Measurements from ENCODE around the gene DNAH11. TPM values are rescaled to one million over a fixed set of nuclear protein-coding genes. Genes with fewer than 3 reads are reported as not detected.
"Not testable (repeated sequence)": the region's sequence is repeated elsewhere in the genome, so short reads cannot be mapped to it uniquely, and the experiment has no call there.

Gene DNAH11
- total RNA-seq, 1 donor from 2014 or later, result 0.26 TPM

DNA sequence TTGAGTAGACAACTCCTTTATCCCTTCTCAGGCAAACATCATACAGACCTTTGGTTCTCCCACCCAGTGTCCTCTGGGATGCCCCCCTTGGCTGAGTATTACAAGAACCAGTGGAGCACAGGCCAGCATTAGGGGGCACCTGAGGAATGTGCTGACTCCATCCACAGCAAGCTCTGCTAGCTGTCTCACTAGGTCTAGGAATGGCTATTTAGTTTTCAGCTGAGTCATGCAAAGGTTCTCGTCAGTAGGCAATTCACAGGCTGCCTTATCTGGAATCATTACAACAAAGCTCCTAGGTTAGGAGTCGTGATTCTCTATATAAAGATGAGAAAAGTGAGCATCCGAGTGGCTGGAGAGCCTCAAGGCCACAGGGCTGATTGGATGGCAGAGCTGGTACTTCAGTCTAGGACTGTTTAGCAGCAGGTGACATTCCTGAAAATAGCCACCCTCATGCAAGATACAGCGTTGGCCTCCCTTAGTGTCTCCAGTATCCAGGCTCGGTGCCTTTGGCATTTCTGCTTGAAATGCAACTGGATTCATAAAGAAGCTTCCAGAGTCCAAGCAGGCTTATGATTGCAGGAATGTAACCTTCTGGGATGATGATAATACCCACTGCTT, 327.1 kb downstream of the DNAH11 start:
- DNase-seq (ENCODE audit: low spot score), result no peak

DNA sequence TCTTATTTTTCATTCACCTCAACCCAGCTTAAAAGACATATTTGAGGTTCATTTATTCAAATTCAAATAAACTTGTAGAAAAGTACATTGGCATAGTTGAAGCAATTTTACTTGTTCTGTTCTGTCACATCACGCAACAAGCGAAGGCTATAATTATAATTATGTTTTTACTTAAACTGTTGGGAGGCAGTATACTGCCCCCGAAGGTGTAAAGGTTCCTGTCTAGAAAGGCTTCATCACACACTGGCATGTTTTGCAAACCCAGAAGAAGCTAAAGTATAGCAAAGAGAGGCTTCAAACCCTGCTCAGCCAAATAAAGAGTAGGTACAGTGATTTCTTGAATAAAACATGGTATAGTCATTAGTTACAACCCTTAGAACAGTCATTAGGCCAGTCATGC, 340.2 kb downstream of the DNAH11 start:
- DNase-seq (ENCODE audit: low spot score), result no peak

DNA sequence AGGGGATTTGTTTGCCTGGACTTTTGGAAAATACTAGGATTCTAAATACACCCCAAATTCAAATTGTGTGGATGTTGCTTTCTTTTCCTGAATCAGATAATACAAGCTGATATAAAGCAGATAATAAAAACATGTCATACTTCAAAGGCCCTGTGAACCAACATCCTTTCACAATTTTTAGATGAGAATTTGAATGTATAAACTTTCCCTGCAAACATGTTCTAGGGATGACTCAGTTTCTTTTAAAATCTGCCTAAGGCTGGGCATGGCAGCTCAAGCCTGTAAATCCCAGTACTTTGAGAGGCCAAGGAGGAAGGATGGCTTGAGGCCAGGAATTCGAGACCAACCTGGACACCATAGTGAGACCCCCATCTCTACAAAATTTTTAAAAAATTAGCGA, 340.7 kb downstream of the DNAH11 start:
- DNase-seq (ENCODE audit: low spot score), result not testable (repeated sequence)

GRCh38 chr7:21884496-21884895, 341.7 kb downstream of the DNAH11 start:
- no peak for DNase-seq (ENCODE audit: low spot score)

DNA sequence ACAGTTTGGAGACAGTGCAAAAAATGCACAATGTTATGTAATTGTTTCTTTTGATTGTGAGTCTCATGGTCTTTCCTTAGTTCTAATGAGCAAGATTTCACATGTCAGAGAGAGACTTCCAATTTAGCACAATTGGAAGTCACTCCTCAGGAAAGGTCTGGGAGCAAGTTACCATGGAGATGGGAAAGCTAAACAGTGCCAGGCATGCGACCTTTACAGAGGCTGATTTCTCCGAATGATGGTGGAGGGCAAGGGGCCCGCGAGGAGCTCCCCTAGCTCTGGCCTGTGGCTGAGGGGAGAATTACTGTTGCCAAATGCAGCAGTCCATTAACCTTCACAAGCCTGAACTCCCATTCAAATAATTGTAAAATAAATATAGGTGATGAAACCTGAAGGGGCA, 343.6 kb downstream of the DNAH11 start:
- DNase-seq (ENCODE audit: low spot score), result no peak

DNA sequence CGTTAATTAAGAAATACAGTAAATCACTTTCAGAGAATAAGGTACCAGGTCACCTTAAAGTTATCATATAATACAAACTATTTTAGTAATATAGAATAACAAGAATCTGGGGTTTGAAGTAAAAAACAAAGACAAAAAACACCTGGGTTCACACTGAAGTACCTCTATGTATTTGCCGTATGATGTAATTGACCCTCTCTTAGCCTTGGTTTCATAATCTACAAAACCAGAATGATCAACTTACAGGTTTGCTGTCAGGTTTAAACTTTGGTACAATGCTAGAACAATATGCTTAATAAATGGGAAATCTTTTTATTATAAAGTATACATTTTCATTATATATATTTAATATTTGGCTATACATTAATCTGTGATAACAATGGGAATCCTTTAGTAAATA, 344.5 kb downstream of the DNAH11 start:
- DNase-seq (ENCODE audit: low spot score), result no peak

GRCh38 chr7:21887779-21888178, 344.9 kb downstream of the DNAH11 start:
- DNase-seq (ENCODE audit: low spot score), result no peak

- no peak for DNase-seq (ENCODE audit: low spot score)
Measured at GRCh38 chr7:21891291-21891690, 348.5 kb downstream of the DNAH11 start.

DNA sequence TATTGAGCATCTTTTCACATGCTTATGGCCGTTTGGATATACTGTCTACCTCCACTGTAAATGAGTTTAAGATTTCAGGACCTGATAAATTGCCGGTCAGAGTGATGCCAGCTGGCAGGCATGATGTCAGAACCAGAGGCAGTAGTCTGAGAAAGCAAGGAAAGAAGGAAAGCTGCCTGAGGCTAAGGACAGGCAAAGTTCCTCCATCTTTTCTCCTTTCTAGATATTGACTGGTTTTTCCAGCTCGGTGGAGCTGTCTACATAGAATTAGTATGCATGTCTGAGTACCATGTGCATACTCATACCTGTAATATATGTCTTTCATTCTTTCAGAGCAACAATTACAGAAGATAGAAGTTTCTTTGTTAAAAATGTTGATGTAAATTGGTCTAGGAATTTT, 350.6 kb downstream of the DNAH11 start:
- no peak for DNase-seq (ENCODE audit: low spot score)

- DNase-seq (ENCODE audit: low spot score), result no peak
Measured at GRCh38 chr7:21898265-21898930, 355.6 kb downstream of the DNAH11 start.

- no peak for DNase-seq (ENCODE audit: low spot score)
Measured at GRCh38 chr7:21902240-21902639, 359.4 kb downstream of the DNAH11 start.

GRCh38 chr7:21903020-21903786, 360.4 kb downstream of the DNAH11 start:
- no peak for DNase-seq (ENCODE audit: low spot score)

DNA sequence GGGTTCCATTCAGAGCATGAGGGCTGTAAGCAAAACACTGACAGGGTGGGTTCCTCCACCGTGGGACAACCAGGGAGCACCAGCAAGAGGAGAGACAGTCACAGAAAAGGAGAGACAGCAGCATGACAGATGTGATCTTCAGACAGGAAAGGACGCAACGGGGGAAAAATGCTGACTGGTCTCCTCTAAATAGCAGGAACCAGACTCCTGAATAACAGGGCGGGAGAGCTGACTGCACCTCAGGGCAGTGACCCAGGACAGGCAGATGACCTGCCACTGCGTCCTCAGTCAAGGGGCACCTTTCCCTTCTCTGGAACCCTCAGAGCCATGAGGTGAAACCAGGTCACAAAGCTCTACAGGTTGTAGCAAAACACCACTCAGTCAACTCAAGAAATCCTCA, 365.9 kb downstream of the DNAH11 start:
- no peak for DNase-seq (ENCODE audit: low spot score)

- no peak for DNase-seq (ENCODE audit: low spot score)
Measured at GRCh38 chr7:21910253-21910652, 367.4 kb downstream of the DNAH11 start.

GRCh38 chr7:21911341-21911875, 368.6 kb downstream of the DNAH11 start:
- DNase-seq (ENCODE audit: low spot score), result no peak

GRCh38 chr7:21912305-21912704, 369.5 kb downstream of the DNAH11 start:
- DNase-seq (ENCODE audit: low spot score), result no peak

DNA sequence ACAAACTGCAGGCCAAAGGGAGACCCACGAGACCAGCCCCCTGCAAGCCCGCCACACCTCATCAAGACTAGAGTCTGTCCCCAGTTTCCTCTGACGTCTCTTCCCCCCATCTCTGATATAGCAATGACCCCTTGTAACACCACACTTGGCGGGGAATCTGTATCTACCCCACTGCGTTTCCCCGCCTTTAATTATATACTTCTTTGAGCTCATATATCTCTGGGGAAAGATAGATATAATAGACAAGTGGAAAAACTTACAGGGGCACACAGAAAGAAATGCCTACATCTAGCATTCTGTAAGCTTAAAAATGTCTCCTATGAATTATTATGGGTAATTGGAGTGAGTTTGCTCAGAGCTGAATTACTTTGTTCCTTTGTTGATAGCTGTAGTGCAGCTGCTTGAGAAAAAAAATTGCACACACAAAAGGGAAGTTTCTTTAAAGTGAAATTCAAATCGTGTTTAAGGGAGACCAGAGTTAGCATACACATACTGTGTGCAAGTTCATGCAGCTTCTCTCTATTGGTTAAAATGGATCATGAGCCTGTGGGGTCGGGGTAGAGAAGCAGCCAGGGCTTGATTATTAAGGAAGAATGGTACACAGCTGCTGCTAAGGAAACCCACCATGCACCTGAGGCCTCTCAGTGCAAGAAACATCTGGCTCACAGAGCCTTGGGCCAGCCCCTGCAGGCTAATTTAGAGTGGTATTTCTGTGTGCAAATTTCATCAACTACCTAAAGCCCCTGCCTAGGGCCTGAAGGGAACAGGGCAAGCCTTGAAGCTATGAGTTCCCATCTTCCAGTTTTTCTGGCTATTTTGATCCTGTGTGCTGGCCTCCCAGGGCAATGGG, 370.3 kb downstream of the DNAH11 start:
- no peak for DNase-seq (ENCODE audit: low spot score)

DNA sequence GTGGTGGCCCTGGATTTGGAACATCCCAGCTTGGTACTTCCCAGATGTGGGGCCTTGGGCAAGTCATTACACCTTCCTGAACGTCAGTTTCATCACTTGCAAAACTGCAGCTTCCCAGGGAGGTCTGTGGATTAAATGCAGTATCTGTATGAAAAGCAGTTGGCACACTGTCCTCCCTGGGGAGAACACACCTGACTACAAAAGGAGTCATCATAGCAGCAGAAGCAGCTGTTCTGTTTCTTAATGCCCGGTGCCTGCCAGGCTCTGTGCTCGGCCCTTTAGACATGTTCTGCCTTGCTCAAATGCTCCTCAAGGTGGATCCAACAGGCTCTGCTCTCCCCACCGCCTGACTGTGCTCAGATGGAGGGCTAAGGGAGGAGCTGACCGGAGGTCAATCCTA, 371.8 kb downstream of the DNAH11 start:
- no peak for DNase-seq (ENCODE audit: low spot score)

DNA sequence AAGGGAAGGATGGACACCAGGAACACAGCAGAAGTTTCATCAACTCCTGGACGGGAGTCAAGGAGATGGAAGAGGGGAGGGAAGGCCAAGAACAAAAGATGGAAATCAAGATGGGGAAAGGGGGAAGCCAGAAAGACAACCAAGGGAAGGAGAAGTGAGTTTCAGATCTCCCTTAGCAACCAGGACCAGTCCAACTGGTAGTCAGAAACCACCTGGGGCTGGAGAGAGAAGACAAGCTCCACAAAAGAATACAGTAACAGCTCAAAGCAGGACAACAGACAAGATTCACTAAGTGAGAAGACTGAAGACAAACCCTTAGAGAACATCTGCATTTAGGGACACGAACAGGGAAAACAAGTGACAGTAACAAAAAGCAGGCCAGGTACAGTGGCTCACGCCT, 372.3 kb downstream of the DNAH11 start:
- no peak for DNase-seq (ENCODE audit: low spot score)

DNA sequence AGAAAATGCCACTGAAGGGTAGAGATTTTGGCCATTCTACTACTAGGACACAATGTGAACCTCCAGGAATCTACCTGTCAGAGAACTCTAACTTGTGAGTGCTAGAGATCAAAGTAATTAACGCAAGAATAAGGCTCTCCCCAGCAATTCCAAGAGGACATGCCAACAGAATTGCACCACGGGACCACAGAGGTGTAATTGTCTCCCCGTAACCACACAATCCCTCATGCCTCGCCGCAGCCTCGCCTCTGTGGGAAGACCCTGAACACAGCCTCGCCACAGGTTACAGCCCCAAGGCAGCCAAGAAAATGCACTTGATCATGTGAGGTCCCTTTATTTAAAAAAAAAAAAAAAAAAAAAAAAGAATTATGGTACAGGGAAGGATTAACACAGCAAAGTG, 373.3 kb downstream of the DNAH11 start:
- no peak for DNase-seq (ENCODE audit: low spot score)

- DNase-seq (ENCODE audit: low spot score), result no peak
Measured at GRCh38 chr7:21916629-21917028, 373.8 kb downstream of the DNAH11 start.
